Neural cell (in vitro differentiated cells): ENCODE results near the gene PRKCA. TPM values are rescaled to one million over a fixed set of nuclear protein-coding genes. Genes with fewer than 3 reads are reported as not detected.

Experiments used
- H2AFZ ChIP-seq: fragments of 200-600, 300-800 bp; sonication (generic), shearing (Covaris generic); 2 replicates; pipeline ENCODE4 v1.6.0; 2014; ENCODE audit warnings: low read depth, mild to moderate bottlenecking, antibody characterized with exemption, low read length, moderate library complexity
- H3F3A ChIP-seq: fragments of 200-600 bp; shearing (Covaris generic); 2 replicates; pipeline ENCODE4 v1.6.1; 2016; ENCODE audit warnings: mild to moderate bottlenecking, moderate library complexity, mixed read lengths, antibody characterized with exemption, low read length; ENCODE audit not compliant: insufficient read depth, poor library complexity, severe bottlenecking
- H3K27ac ChIP-seq: fragments of 200-600, 300-800 bp; sonication (generic), shearing (Covaris generic); 2 replicates; pipeline ENCODE4 v1.5.1; 2014; ENCODE audit warnings: mild to moderate bottlenecking, low read length, moderate library complexity
- H3K27me3 ChIP-seq: fragments of 300-800, 200-600 bp; sonication (generic), shearing (Covaris generic); 2 replicates; pipeline ENCODE4 v1.6.0; 2014; ENCODE audit warnings: mild to moderate bottlenecking, low read depth, low read length, moderate library complexity; ENCODE audit not compliant: insufficient read depth
- H3K36me3 ChIP-seq: fragments of 300-800, 200-600 bp; sonication (generic), shearing (Covaris generic); 2 replicates; pipeline ENCODE4 v1.5.1; 2014; ENCODE audit warnings: mild to moderate bottlenecking, antibody characterized with exemption, low read length, moderate library complexity; ENCODE audit not compliant: insufficient read depth
- H3K4me2 ChIP-seq: fragments of 300-800, 200-600 bp; sonication (generic), shearing (Covaris generic); 2 replicates; pipeline ENCODE4 v1.6.0; 2014; ENCODE audit warnings: mild to moderate bottlenecking, low read length
- H3K4me3 ChIP-seq: fragments of 300-800, 200-600 bp; sonication (generic), shearing (Covaris generic); 2 replicates; pipeline ENCODE4 v1.5.1; 2014; ENCODE audit warnings: mild to moderate bottlenecking, low read length, moderate library complexity
- H3K79me2 ChIP-seq: fragments of 200-600 bp; shearing (Covaris generic); replicated peaks from 2 replicates; pipeline ENCODE4 v1.6.0; 2014; ENCODE audit warnings: mild to moderate bottlenecking, low read length, moderate library complexity; ENCODE audit not compliant: insufficient read depth
- H3K9ac ChIP-seq: fragments of 300-800, 200-600 bp; sonication (generic), shearing (Covaris generic); 2 replicates; pipeline ENCODE4 v1.6.1; 2016; ENCODE audit warnings: mild to moderate bottlenecking, low read length, mixed read lengths
- H3K9me2 ChIP-seq: fragments of 200-600 bp; shearing (Covaris generic); 2 replicates; pipeline ENCODE4 v1.6.1; 2016; ENCODE audit warnings: mild to moderate bottlenecking, low read length, mixed read lengths; ENCODE audit not compliant: insufficient read depth
- H3K9me3 ChIP-seq: fragments of 200-600, 300-800 bp; sonication (generic), shearing (Covaris generic); 2 replicates; pipeline ENCODE4 v1.6.1; 2016; ENCODE audit warnings: mild to moderate bottlenecking, mixed run types, low read length, moderate library complexity, mixed read lengths
- H4K20me1 ChIP-seq: fragments of 200-600 bp; shearing (Covaris generic); 2 replicates; pipeline ENCODE4 v1.6.1; 2016; ENCODE audit warnings: mild to moderate bottlenecking, mixed run types; ENCODE audit not compliant: insufficient read depth
- EP300 ChIP-seq: fragments of 450-650 bp; conservative IDR thresholded peaks from 2 replicates; pipeline ENCODE4 v1.6.1; 2014; ENCODE audit warnings: antibody characterized with exemption, mild to moderate bottlenecking, moderate library complexity; ENCODE audit not compliant: poor library complexity, severe bottlenecking
- EZH2 ChIP-seq: fragments of 200-600, 300-800 bp; shearing (Covaris generic), sonication (generic); IDR thresholded peaks from 2 replicates; pipeline ENCODE4 v1.6.1; 2014; ENCODE audit warnings: antibody characterized with exemption, low read length, borderline replicate concordance, mild to moderate bottlenecking; ENCODE audit not compliant: insufficient read depth, poor library complexity, severe bottlenecking
- MXI1 ChIP-seq: fragments of 450-650 bp; conservative IDR thresholded peaks from 2 replicates; pipeline ENCODE4 v1.6.1; 2014; ENCODE audit warnings: antibody characterized with exemption, mild to moderate bottlenecking; ENCODE audit not compliant: poor library complexity, severe bottlenecking
- POLR2AphosphoS5 ChIP-seq: IDR thresholded peaks from 2 replicates; pipeline ENCODE4 v1.6.1; 2012
- RAD21 ChIP-seq: fragments of 450-650 bp; conservative IDR thresholded peaks from 2 replicates; pipeline ENCODE4 v1.6.1; 2014; ENCODE audit warnings: antibody characterized with exemption, mild to moderate bottlenecking, moderate library complexity
- REST ChIP-seq: IDR thresholded peaks from 2 replicates; pipeline ENCODE4 v1.6.1; 2012; ENCODE audit warnings: borderline replicate concordance
- SMC3 ChIP-seq: fragments of 450-650 bp; conservative IDR thresholded peaks from 2 replicates; pipeline ENCODE4 v1.6.1; 2014; ENCODE audit warnings: antibody characterized with exemption, mild to moderate bottlenecking, moderate library complexity; ENCODE audit not compliant: poor library complexity
- TAF1 ChIP-seq: IDR thresholded peaks from 2 replicates; pipeline ENCODE4 v1.6.1; 2012; ENCODE audit warnings: low read depth
- polyA plus RNA-seq: library from polyadenylated mRNA; depleted of rRNA; stranded (reverse); fragments of >200 nt; gene quantifications from 2 replicates; pipeline ENCODE4 v1.2.3, GENCODE V29; 2014
- TF ChIP-seq, protein P1 (sequence below): fragments of 450-650 bp; IDR thresholded peaks from 2 replicates; pipeline ENCODE4 v1.5.1; 2014; ENCODE audit warnings: antibody characterized with exemption, mild to moderate bottlenecking, moderate library complexity; ENCODE audit not compliant: poor library complexity, severe bottlenecking

Gene PRKCA
- polyA plus RNA-seq, 1 donor from 2014 or later: 5.9 TPM

- Histone ChIP-seq H3F3A (no peaks in the 10 kb centered on the region), H2AFZ (no peak overlapping the region), H3K27me3 (no peaks in the 10 kb centered on the region), H3K36me3 (no peaks in the 10 kb centered on the region), H3K4me3 (no peak overlapping the region), H3K9ac (no peak overlapping the region), H3K4me2 (no peak overlapping the region), H3K27ac (no peak overlapping the region), H3K9me2 (no peaks in the 10 kb centered on the region), H3K9me3 (no peaks in the 10 kb centered on the region), H4K20me1 (no peaks in the 10 kb centered on the region), H3K79me2 (no peaks in the 10 kb centered on the region)
- TF ChIP-seq EP300: no peak
- TF ChIP-seq RAD21: no peak
- TF ChIP-seq MXI1: no peak
- TF ChIP-seq REST: no peak
Observed at GRCh38 chr17:66810951-66811682, 508.7 kb downstream of the PRKCA start.

DNA sequence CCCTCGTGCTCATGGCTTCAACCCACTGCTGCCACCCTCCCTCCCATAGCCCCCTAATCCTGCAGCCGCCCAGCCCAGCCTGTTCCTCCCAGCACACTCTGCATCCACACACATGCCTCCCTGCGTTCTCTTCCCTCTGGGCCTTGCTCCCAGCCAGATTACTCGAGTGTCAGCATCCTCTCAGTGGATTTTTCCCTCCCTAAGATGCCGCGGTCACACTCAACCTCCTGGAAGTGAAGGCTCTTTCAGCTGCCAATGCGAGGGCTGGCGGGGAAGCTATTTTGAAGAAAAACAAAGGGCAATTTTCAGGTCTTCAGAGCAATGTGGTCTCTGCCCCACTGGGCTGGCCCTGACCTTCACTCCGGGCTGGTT lies 509.3 kb downstream of the PRKCA start:
- no peak overlapping the region for H2AFZ ChIP-seq
- no peaks in the 10 kb centered on the region for H3K79me2 ChIP-seq
- H3K9me2 ChIP-seq: no peaks in the 10 kb centered on the region
- TF ChIP-seq TAF1: no peak
- TF ChIP-seq REST: no peak
- no peak for TF ChIP-seq EP300
- no peak for TF ChIP-seq POLR2AphosphoS5
- TF ChIP-seq MXI1: no peak
- TF ChIP-seq SMC3: no peak
- TF ChIP-seq RAD21: no peak
- TF ChIP-seq EZH2: no peak
- TF ChIP-seq, protein P1, sequence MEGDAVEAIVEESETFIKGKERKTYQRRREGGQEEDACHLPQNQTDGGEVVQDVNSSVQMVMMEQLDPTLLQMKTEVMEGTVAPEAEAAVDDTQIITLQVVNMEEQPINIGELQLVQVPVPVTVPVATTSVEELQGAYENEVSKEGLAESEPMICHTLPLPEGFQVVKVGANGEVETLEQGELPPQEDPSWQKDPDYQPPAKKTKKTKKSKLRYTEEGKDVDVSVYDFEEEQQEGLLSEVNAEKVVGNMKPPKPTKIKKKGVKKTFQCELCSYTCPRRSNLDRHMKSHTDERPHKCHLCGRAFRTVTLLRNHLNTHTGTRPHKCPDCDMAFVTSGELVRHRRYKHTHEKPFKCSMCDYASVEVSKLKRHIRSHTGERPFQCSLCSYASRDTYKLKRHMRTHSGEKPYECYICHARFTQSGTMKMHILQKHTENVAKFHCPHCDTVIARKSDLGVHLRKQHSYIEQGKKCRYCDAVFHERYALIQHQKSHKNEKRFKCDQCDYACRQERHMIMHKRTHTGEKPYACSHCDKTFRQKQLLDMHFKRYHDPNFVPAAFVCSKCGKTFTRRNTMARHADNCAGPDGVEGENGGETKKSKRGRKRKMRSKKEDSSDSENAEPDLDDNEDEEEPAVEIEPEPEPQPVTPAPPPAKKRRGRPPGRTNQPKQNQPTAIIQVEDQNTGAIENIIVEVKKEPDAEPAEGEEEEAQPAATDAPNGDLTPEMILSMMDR: no peak
- no peaks in the 10 kb centered on the region for H3K36me3 ChIP-seq
- no peaks in the 10 kb centered on the region for H3F3A ChIP-seq
- H3K27me3 ChIP-seq: no peaks in the 10 kb centered on the region
- no peak overlapping the region for H3K4me3 ChIP-seq
- H3K9ac ChIP-seq: no peak overlapping the region
- no peaks in the 10 kb centered on the region for H3K9me3 ChIP-seq
- no peak overlapping the region for H3K4me2 ChIP-seq
- no peaks in the 10 kb centered on the region for H4K20me1 ChIP-seq
- no peak overlapping the region for H3K27ac ChIP-seq
